ENCODE measurements around the gene ZNF224. TPM values are rescaled to one million over a fixed set of nuclear protein-coding genes. Genes with fewer than 3 reads are reported as not detected.
A peak's percentile ranks its signal among the peaks of the same experiment; 100 is the strongest.

The ZNF224 gene
- total RNA-seq = 10 to 100 TPM; 13.3 to 14.0 TPM

DNA sequence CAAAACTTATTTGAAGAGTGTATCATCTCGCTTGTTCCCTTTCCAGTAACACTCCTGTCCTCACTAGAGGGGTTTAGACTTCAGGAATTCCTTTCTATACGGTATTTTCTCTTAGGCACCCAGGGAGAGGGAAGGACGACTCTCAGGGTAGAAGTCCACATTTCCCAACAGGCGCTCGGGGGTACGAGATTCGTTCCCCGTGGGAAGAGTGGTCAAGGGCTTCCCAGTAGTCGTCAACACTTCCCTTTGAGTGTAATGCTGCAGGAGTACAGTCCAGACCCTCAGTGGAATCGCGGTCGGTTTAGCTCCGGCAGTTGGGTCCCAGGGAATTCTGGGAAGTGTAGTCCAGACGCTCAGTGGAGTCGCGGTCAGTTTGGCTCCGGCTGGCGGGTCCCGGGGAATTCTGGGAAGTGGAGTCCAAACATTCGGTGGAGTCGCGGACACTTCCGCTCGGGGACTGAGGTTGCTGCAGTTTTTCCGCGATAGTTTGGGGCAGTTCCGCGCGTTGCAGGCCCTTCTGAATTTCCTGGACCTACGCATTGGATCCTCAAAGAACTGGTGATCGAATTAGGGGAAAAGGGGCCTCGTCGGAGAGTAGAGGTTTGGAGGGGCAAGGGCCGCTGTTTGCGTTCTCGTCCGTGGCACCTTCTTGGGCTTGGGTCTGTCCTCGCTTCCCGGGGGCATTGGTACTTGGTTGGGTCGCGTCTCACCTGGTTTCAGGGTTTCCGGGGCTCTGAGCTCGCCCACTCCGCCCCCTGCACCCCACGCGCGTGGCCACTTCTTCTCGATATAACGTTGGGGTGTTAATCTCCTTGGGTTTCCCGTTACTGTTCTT lies at the start of gene ZNF224:
Gene ZNF224, plus strand, starts transcription at position 431 of the 835 bp plus-strand sequence. CDS start 3,513 bp downstream, outside the sequence.
- POLR2A ChIA-PET = interaction anchor here (1.1 to 1.8 kb wide), 3 partner anchors 18 to 159 kb away, joined by 3 to 5 read pairs (median 3); partner anchors contain the start of gene ZNF45
- peaks cover 26% of the 10 kb centered on the region for H3K36me3 Mint-ChIP-seq (ENCODE audit: low read depth)
- no peaks in the 10 kb centered on the region for H3K9me3 Mint-ChIP-seq
- peak; percentile 88 for ATAC-seq
- peak within 1 kb of the TSS; percentile 95 for H3K27ac Mint-ChIP-seq
- H3K4me1 Mint-ChIP-seq (ENCODE audit: low read depth) = peaks cover 15% of the 10 kb centered on the region
- no peaks in the 10 kb centered on the region for H3K27me3 Mint-ChIP-seq
- H3K4me3 Mint-ChIP-seq = peak within 1 kb of the TSS; percentile 99
- intact Hi-C loops (cut with micrococcal nuclease) = no loop called here
- CTCF ChIA-PET = interaction anchor here (0.8 to 1.8 kb wide), 2 partner anchors 20 to 211 kb away, joined by 4 to 5 read pairs; partner anchors contain the start of gene ZNF235
- peak; percentile 91 for DNase-seq
- TF ChIP-seq, protein P1, sequence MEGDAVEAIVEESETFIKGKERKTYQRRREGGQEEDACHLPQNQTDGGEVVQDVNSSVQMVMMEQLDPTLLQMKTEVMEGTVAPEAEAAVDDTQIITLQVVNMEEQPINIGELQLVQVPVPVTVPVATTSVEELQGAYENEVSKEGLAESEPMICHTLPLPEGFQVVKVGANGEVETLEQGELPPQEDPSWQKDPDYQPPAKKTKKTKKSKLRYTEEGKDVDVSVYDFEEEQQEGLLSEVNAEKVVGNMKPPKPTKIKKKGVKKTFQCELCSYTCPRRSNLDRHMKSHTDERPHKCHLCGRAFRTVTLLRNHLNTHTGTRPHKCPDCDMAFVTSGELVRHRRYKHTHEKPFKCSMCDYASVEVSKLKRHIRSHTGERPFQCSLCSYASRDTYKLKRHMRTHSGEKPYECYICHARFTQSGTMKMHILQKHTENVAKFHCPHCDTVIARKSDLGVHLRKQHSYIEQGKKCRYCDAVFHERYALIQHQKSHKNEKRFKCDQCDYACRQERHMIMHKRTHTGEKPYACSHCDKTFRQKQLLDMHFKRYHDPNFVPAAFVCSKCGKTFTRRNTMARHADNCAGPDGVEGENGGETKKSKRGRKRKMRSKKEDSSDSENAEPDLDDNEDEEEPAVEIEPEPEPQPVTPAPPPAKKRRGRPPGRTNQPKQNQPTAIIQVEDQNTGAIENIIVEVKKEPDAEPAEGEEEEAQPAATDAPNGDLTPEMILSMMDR (IDR thresholded peaks at IDR 0.05) = no peak

GRCh38 chr19:44050740-44051649 lies 43.2 kb upstream of the ZNF224 start:
- peak; percentile 29 for DNase-seq
- intact Hi-C loops (cut with micrococcal nuclease) = no loop called here
- CTCF ChIA-PET = interaction anchor here (0.7 kb wide), 1 partner anchor 120 kb away, joined by 3 read pairs; no protein-coding TSS in a partner anchor
- peak overlapping the region; percentile 84 for H3K4me3 Mint-ChIP-seq
- peaks cover 20% of the 10 kb centered on the region for H3K4me1 Mint-ChIP-seq (ENCODE audit: low read depth)
- POLR2A ChIA-PET = interaction anchor here (0.6 kb wide), 1 partner anchor 476 kb away, joined by 3 read pairs; the partner anchor contains the start of gene XRCC1
- peak overlapping the region; percentile 81 for H3K27ac Mint-ChIP-seq
- H3K36me3 Mint-ChIP-seq (ENCODE audit: low read depth) = peaks cover 27% of the 10 kb centered on the region
- no peaks in the 10 kb centered on the region for H3K27me3 Mint-ChIP-seq
- TF ChIP-seq, protein P1 (IDR thresholded peaks at IDR 0.05) = no peak
- peaks cover 8% of the 10 kb centered on the region for H3K9me3 Mint-ChIP-seq
- peak; percentile 76 for ATAC-seq

GRCh38 chr19:44051650-44052402 lies 42.3 kb upstream of the ZNF224 start, which contains the start of gene ZNF223:
ZNF223 (plus strand) TSS chr19:44052036; CDS start chr19:44055177, 3,141 bp downstream.
- DNase-seq = peak; percentile 50
- Mint-ChIP-seq H3K36me3 (ENCODE audit: low read depth) (peaks cover 30% of the 10 kb centered on the region), H3K4me1 (ENCODE audit: low read depth) (peaks cover 20% of the 10 kb centered on the region), H3K9me3 (peaks cover 8% of the 10 kb centered on the region), H3K4me3 (peak within 1 kb of the TSS; percentile 84), H3K27me3 (no peaks in the 10 kb centered on the region), H3K27ac (peak within 1 kb of the TSS; percentile 81)
- CTCF ChIA-PET = no interaction called here
- intact Hi-C loops (cut with micrococcal nuclease) = no loop called here
- ATAC-seq = peak; percentile 74
- TF ChIP-seq, protein P1 (IDR thresholded peaks at IDR 0.05) = no peak
- POLR2A ChIA-PET = no interaction called here

DNA sequence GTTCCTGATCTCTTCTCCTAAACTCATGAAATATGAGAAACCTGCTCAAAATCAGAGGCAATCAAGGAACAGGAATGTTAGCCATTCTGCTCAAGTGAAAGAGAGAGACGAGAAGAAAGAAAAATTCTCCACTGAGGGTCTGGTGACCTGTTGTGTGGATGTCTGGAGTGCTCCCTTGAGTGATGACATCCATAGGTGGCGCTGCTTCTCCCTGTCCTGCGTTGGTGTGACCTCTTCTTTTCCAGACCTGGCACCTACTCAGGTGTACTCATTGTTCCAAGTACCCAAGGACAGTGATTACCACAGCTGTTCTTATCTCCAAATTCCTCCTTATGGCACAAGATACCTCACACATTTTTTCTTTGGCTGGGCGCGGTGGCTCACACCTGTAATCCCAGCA lies 38.3 kb upstream of the ZNF224 start:
- no peak for DNase-seq
- intact Hi-C loops (cut with micrococcal nuclease) = no loop called here
- H3K27me3 Mint-ChIP-seq = no peaks in the 10 kb centered on the region
- no peak overlapping the region for H3K4me3 Mint-ChIP-seq
- ChIA-PET CTCF (no interaction called here), POLR2A (no interaction called here)
- peaks cover 50% of the 10 kb centered on the region for H3K36me3 Mint-ChIP-seq (ENCODE audit: low read depth)
- H3K27ac Mint-ChIP-seq = no peak overlapping the region
- peaks cover 18% of the 10 kb centered on the region for H3K4me1 Mint-ChIP-seq (ENCODE audit: low read depth)
- H3K9me3 Mint-ChIP-seq = peaks cover 8% of the 10 kb centered on the region
- no peak for ATAC-seq
- TF ChIP-seq, protein P1 (IDR thresholded peaks at IDR 0.05) = no peak
